Endothelial cell of umbilical vein (primary cell): ENCODE measurements around the gene SETSIP. TPM values are rescaled to one million over a fixed set of nuclear protein-coding genes. Genes with fewer than 3 reads are reported as not detected.

ENCODE experiments used
- polyA plus RNA-seq, 4 experiments: library from polyadenylated mRNA; depleted of rRNA in 3 of 4; stranded (reverse) in 3 of 4; unstranded in 1 of 4; fragments of >200 nt; gene quantifications; 2 replicates each; pipeline versions ENCODE4 v1.2.1 to v1.2.3, GENCODE V29; 2011 to 2012; ENCODE audit warnings: missing spikeins in 1 of 4
- total RNA-seq: library from RNA; stranded (reverse); gene quantifications from 2 replicates; pipeline ENCODE4 v1.2.3, GENCODE V29; 2021

The SETSIP gene
- total and polyA plus RNA-seq, 2 donors (not counting 3 experiments of a cell fraction or from before 2014, with no cell fraction given) = not detected

Other genes with a start within 250 kb of the SETSIP start
- 10.5 and 13.4 TPM in 2 replicates for gene TGFBR3, start 189.3 kb downstream of the SETSIP start, total RNA-seq
- 7.2 and 8.0 TPM in 2 replicates for gene TGFBR3, start 189.3 kb downstream of the SETSIP start, polyA plus RNA-seq
- not detected in 2 replicates for gene BRDT, start 126.0 kb downstream of the SETSIP start, total RNA-seq
- not detected in 2 replicates for gene BRDT, start 126.0 kb downstream of the SETSIP start, polyA plus RNA-seq
- 8.7 and 11.2 TPM in 2 replicates for gene EPHX4, start 45.4 kb downstream of the SETSIP start, total RNA-seq
- gene EPHX4, start 45.4 kb downstream of the SETSIP start, polyA plus RNA-seq = 4.3 and 4.5 TPM in 2 replicates
- 1.5 and 1.7 TPM in 2 replicates for gene BTBD8, start 4.9 kb upstream of the SETSIP start, total RNA-seq
- 0.24 and 0.36 TPM in 2 replicates for gene BTBD8, start 4.9 kb upstream of the SETSIP start, polyA plus RNA-seq
- gene C1orf146, start 142.5 kb upstream of the SETSIP start, total RNA-seq = not detected in 2 replicates
- gene C1orf146, start 142.5 kb upstream of the SETSIP start, polyA plus RNA-seq = not detected in 2 replicates
- 13.2 and 13.7 TPM in 2 replicates for gene GLMN, start 223.6 kb upstream of the SETSIP start, total RNA-seq
- 1.2 and 2.4 TPM in 2 replicates for gene GLMN, start 223.6 kb upstream of the SETSIP start, polyA plus RNA-seq
- gene RPAP2, start 223.6 kb upstream of the SETSIP start, total RNA-seq = 23.5 and 24.9 TPM in 2 replicates
- gene RPAP2, start 223.6 kb upstream of the SETSIP start, polyA plus RNA-seq = 4.3 and 4.4 TPM in 2 replicates